ENCODE measurements around the gene GM2A.
A peak's percentile ranks its signal among the peaks of the same experiment; 100 is the strongest.

- TF ChIP-seq CTCF (IDR thresholded peaks at IDR 0.05) (peak; percentile 99), EZH2 (IDR thresholded peaks at IDR 0.05; ENCODE audit: borderline replicate concordance, insufficient read depth, low read depth, low read length, poor library complexity, severe bottlenecking) (no peak)
Observed at GRCh38 chr5:151239237-151239861, 13.6 kb upstream of the GM2A start.

Measured in B cell (primary cell).